GM18868 (cell line): Measurements from ENCODE around the gene ACSM4.
"Not testable (repeated sequence)": the region's sequence is repeated elsewhere in the genome, so short reads cannot be mapped to it uniquely, and the experiment has no call there.

Source experiments
- ATAC-seq: cut with Tn5 transposase; IDR thresholded peaks from one replicate; pipeline ENCODE4 v1.9.1; 2021; ENCODE audit warnings: mild to moderate bottlenecking, moderate library complexity; ENCODE audit not compliant: unreplicated experiment

Gene ACSM4, protein sequence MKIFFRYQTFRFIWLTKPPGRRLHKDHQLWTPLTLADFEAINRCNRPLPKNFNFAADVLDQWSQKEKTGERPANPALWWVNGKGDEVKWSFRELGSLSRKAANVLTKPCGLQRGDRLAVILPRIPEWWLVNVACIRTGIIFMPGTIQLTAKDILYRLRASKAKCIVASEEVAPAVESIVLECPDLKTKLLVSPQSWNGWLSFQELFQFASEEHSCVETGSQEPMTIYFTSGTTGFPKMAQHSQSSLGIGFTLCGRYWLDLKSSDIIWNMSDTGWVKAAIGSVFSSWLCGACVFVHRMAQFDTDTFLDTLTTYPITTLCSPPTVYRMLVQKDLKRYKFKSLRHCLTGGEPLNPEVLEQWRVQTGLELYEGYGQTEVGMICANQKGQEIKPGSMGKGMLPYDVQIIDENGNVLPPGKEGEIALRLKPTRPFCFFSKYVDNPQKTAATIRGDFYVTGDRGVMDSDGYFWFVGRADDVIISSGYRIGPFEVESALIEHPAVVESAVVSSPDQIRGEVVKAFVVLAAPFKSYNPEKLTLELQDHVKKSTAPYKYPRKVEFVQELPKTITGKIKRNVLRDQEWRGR

DNA sequence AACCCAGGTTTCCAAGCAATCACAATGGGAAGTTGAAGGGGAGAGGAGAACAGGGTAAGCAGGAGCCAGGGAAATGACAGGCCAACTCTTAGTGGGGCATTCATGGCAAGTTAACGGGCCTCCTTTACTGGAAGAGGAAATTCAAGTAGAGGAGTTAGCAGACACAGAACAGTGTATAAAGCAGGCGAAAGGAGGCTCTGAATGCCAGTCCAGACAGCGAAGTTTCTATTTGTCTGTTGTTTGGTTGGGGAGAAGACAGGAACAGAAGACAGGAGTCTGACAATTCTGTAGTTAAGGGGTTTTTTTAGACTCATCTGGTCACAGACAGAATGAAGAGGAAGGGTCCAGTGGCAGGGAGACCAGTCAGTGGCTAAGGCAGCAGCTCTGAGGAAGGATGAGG is at the start of gene ACSM4:
TSS of gene ACSM4 (plus strand) at position 301 of the 400 bp plus-strand sequence. CDS start 260 bp downstream, outside the sequence.
- no peak for ATAC-seq

DNA sequence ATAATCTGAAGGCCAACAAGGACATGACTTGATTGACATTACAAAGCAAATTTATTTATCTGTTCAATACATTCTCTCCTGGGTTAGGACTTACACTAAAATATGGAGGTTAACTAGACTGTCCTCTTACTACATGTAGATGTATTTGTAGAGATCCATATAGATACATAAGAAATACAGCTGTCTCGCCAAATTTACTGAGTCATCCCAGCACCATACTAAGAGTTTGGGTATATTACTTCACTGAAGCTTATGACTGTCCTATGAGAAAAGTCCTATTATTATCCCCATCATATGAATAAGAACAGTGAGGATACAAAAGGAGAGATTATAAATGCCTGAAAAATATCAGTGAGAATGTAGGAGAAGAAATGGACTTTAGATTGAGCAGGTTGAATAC is 44.8 kb upstream of the ACSM4 start:
- ATAC-seq: no peak

DNA sequence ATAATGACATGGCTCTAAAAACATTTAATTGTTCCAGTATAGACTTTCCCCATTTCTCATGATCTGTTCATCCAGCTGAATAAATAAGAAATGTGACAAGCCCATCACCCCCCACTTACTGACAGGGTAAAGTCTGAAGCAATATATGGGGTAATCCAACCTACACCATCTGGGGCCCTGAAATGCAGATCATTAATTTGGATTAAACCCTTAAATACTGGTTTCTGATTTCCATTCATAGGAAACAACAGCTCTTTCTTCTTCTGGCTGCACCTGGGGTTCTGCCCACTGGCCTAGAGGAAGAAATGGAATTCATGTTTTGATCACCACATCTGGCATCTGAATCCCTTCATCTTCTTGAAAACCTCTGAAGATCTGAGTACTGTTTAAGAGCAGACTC is 39.3 kb upstream of the ACSM4 start:
- no peak for ATAC-seq

DNA sequence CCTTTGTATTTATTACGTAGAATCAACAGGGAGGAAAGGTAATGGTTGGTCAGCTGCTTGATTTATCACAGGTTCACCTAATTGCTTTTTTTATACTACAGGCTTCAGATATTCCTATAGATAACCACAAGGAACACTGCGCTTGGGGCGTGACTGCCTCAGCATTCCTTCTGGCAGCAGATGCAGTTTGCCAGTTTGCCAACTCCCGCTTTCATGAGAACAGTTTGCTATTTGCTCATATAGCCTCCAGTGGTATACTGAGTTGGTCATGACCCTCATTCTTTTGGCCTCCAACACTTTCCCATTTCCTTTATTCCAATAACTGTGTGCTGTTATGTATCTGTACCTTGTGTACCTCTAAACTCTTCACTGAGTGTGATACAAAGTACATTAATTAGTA is 38.6 kb upstream of the ACSM4 start:
- no peak for ATAC-seq

DNA sequence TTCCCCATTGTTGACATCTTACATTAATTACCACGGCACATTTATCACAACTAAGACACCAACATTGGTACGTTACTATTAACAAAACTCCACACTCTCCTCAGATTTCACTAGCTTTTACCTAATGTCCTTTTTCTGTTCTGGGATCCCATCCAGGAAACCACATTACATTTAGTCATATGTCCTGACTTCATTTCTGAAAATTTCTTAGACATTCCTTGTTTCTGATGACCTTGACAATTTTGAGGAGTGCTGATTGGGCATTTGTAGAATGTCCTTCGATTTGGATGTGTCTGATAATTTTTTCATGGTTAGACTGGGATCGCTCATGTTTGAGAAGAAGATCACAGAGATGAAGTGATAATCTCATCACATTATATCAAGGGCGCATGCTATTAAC is 34.6 kb upstream of the ACSM4 start:
- ATAC-seq: no peak

DNA sequence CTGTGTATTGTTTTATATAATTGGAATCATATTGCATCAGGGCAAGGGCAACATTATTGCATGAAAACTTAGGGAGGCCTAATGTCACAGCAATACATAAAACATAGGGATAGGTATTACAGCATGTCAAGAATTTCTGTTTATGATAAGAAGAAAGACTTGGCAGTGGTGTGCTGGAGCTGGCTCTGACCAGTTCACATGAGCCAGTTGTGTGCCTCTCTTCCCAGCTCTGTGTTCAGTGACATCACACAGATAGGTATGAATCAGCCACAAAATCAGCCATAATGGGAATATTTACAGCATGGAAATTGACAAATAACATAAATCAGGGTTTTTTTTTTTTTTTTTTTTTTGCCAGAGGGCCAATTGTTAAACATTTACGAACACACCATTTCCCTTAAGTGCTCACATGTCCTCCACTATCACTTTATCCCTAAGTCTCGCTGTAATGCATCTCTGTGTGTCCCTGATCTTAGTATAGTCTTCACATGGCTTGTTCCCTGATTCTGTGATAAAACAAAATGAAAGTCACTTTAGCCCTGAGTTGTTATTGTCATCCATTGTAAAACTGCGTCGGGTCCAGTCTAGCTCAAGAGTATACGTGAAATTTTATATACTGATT is 31.9 kb upstream of the ACSM4 start:
- no peak for ATAC-seq

DNA sequence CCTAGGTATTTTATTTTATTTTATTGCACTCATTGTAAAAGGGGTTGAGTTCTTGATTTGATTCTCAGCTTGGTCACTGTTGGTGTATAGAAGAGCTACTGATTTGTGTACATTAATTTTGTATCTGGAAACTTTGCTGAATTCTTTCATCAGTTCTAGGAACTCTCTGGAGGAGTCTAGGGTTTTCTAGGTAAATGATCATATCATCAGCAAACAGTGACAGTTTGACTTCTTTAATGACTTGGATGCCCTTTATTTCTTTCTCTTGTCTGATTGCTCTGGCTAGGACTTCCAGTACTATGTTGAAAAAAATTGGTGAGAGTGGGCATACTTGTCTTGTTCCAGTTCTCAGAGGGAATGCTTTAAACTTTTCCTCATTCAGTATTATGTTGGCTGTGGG is 28.4 kb upstream of the ACSM4 start:
- not testable (repeated sequence) for ATAC-seq

DNA sequence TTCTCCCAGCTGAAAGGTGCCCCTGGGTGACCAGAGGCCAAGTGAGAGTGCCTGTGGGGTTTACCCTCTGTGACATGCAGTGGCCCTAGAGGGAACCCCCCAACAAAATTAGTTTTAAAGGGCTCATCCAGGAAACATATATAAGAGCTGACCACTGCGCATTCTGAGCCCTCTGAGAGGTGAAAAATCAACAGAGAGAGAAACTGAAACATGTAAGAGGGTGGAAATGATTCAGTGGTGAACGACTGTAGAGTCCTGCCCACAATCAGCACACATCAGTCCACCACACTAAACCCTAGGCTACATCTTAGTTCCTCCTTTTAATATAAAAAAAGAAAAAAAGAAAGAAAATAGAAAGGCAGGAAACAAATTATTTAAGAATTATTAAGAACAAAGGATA is 21.0 kb upstream of the ACSM4 start:
- no peak for ATAC-seq

DNA sequence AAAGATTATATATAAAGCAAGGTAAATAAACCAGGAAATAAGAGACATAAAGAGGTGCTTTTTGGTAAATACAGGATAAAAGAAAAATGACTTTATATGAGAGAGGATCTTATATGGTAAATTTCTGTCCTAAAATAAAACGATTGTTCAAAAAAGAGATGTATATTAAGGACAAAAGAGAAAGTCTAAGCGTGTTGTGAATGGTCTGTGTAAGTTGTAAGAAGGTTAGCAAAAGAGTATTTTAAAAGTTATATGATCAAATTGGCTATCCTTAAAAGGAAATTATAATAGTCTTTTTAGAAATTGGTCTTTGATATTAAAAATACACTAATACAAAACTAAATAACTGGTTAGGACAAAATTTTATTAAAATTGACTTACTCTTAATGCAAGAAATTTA is 14.1 kb upstream of the ACSM4 start:
- ATAC-seq: no peak

DNA sequence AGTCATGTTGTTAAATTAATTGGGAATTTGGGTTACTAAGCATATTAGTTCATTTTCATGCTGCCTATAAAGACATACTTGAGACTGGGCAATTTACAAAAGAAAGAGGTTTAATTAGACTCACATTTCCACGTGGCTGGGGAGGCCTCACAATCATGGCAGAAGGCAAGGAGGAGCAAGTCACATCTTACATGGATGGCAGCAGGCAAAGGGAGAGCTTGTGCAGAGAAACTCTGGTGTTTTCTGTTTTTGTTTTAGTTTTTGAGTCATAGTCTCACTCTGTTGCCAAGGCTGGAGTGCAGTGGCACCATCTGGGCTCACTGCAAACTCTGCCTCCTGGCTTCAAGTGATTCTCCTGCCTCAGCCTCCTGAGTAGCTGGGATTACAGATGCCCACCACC is 13.3 kb upstream of the ACSM4 start:
- ATAC-seq: not testable (repeated sequence)

DNA sequence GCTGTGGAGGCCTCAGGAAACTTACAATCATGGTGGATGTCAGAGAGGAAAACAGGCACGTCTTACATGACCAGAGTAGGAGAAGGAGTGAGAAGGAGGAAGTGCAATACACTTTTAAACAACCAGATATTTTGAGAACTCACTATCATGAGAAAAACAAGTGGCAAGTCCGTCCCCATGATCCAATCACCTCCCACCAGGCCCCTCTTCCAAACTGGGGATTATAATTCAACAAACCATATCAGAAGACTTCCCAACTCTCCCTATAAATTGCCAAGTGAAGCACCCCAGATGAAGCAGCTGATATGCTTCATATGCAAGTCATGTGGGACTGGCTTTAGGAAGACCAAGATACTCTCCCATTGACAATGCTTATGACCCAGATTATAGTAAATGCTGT is 11.6 kb upstream of the ACSM4 start:
- ATAC-seq: no peak

DNA sequence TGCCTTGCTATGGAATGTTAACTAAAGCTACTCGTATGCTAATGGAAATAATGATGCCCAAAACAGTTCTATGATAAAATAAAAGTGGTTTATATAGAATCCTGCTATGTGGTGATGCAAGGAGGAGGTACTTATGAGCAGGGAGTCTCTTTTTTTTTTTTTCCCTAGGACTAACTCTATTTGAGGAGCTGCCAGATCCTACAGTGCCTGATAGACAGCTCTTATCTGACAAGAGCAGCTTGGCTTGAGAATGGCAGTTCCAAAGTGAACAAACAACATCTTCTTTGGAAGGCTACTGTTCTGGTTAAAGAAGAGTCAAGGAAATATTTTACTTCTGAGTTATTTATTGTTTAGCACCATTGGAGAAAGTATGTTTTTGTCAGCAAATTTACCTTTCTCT is 10.2 kb upstream of the ACSM4 start:
- ATAC-seq: no peak

DNA sequence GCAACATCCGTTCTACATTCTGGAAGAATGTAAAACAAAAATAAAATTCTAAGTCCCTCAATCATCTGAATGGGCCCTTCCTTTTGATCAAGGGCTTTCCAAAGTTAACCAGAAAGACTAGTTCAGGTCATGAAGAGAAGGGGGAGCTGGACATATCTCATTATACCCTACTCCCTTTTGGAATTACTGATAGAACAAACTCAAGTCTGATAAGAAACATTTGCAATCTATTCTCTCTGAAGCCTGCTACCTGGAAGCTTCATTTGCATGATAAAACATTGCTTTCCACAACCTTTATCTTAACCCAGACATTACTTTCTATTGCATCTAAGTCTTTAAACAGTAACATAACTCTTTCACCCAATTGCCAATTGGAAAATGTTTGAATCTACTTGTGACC is 8.3 kb upstream of the ACSM4 start:
- ATAC-seq: no peak

DNA sequence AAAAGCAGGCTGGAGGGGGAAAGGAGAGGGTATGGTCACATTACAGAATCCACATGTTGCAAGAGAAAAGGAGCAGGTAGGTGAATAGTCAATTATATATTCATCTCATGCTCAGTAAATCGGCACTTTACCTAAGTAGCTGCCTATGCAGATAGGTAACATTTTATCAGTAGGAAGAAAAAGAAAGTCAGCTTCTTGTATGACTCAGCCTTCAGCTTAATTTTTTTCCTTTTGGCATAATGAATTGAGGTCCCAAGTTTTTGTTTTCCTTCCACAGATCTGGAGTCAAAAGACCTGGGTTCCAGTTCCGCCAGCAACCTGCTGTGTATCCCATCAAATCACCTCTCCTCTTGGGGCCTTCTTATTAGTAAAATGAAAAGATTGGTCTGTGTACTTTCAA is 6.0 kb upstream of the ACSM4 start:
- ATAC-seq: no peak

DNA sequence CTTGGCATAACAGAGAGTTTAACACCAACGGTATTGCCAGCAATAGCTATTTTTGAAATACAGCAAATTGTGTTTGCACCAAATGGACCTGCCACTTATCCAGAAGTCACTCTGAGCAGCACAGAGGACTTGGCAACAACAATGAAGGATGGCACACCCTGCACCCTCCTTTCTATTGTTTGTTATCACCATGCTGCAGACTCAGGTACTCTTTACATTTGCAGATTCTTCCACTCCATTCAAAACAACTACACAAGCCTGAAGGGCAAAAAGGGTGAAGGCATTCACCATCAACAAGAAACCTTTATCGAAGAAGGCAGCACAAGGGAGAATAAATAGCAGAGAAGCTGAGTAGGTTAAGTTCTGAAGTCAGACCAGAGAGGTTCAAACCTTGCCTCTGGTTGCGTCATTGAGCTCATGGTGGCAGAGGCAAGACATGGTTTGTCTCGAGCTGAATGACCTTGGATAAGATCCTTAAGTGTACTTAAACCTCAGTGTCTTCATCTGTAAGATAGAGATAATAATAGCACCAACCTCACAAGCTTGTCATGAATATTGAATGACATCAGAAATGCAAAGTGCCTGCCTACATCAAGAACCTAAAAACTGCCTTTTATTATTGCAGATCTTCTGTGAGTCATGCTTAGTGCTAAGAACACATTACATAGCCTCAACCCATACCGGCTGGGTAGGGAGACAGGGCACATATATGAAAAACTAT is 1.4 kb upstream of the ACSM4 start:
- no peak for ATAC-seq

DNA sequence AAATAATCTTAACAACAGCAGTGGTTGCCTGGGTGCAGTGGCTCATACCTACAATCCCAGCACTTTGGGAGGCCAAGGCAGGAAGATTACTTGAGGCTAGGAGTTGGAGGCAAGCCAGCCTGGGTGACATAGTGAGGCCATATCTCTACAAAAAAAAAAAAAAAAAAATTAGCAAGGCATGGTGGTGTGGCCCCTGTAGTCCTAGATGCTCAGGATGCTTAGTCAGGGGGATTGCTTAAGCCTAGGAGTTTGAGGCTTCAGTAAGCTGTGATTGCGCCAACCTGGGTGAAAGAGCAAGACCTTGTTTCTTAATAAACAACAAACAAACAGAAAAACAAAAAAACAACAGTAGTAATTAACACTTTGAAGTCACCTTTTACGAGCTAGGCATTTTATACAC is 642 bp upstream of the ACSM4 start:
- ATAC-seq: no peak

DNA sequence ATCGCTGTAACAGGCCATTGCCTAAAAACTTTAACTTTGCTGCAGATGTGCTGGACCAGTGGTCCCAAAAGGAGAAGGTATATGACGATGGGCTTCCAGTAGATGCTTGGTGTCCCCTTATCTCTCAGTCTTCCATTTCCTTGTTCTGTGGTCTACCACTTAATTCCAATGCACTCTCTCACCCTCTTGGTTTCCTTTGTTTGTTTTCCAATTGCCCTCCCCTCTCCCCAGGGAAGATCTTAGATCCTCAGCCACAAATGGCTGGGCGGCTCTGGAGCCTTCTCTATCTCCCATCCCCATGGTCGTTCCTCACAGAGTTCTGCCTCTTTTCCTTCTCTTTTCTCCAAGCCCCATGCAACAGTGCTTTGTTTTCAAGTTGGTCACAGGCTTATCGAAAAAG is 584 bp downstream of the ACSM4 start:
- no peak for ATAC-seq

DNA sequence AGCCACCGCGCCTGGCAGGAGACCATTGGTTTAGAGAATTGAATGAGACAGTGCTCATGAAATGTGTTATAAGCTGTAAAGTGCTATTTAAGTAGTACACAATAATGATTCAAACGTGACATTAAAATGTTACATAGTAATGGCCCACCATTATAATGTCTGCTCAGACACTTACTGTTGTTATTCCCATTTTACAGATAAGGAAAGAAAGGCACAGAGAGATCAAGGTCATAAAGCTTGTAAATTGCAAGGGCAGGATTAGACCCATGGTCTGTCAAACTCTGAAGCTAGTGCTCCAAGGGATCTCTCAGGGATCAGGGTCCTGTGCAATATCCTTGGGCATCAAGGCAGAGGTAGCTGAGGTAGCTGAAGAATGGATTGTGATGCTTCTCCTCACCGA is 6.2 kb downstream of the ACSM4 start:
- no peak for ATAC-seq

DNA sequence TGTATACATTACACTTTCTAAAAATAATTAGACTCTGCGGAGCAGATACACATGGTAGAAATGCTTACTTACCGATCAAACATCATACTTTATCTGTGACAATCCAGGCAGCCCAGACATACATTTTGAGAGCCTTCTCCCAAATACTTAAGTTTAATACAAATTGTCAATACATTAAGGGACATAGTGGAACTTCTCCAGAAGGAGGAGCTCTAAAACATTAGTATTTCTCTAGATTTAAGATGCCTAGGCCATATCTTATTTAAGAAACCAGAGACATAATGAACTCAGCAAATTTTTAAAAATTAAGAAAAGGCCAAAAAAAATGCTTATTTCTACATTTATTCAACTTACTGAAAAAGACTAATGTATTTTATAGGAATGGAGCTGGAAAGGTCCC is 16.1 kb downstream of the ACSM4 start:
- no peak for ATAC-seq

DNA sequence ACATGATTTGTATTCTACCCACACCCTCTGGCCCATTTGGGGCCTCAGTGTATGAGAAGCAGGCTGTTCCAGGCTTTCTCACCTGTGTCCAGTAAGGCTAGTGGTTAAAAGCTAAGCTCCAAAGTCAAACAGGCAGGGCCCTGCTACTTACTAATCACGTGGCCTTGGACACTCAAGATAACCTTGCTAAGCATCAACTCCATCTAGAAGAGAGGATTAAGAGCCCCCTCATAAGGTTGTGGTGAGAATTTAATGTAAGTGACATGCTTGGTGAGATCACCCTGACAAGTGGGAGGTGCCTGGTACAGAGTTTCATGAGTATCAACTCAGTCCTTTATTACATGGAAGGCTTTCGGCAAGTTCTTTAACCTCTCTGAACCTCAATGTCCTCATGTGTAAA is 17.8 kb downstream of the ACSM4 start:
- ATAC-seq: no peak

DNA sequence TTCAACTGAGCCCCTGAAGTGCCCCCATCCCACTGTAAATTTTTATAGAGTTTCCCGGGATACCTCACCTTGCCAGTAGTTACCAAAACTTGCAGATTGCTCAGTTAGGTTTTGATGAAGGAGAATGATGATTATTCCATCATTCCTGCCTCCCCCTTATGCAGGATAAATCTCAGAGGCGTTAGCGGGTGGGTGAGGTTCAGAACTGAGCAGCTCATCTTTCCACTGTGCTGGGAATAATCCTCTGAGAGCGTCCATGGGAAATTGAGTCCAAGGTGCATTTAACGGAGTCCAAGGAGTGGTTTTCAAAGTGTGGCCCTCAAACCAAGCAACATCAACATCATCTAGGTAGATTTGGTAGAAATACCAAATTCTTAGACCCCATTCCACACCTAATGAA is 18.7 kb downstream of the ACSM4 start:
- ATAC-seq: no peak

DNA sequence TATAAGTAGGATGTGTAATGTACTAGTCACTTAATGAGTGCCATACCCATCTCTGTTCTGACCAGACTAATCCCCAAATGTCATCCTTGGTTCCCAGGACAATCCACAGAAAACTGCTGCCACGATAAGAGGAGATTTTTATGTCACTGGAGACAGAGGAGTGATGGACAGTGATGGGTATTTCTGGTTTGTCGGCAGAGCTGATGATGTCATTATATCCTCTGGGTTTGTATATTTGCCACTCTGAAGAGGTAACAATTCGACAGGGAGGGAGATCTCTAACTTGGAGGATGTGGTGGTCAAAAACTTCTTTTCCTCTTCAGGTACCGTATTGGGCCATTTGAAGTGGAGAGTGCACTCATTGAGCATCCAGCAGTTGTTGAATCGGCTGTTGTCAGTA is 20.3 kb downstream of the ACSM4 start:
- ATAC-seq: no peak
